GM23338 (cell line): ENCODE results near the gene LRRC75B.

Experiments used
- CTCF ChIP-seq, 2 experiments: fragments of 200-600 bp in 1 of 2; sonication (generic) in 1 of 2; conservative IDR thresholded peaks; 2 replicates each; pipeline versions ENCODE4 v1.5.1 to v1.6.1; 2016 to 2017; ENCODE audit warnings: antibody characterized with exemption in 2 of 2, low read depth in 2 of 2, mild to moderate bottlenecking in 2 of 2, moderate library complexity in 1 of 2
- EZH2 ChIP-seq: fragments of 200-600 bp; sonication (generic); IDR thresholded peaks from one replicate; pipeline ENCODE4 v1.8.0; 2017; ENCODE audit warnings: antibody characterized with exemption, mild to moderate bottlenecking, low read depth; ENCODE audit not compliant: unreplicated experiment
- NANOG ChIP-seq: IDR thresholded peaks from 2 replicates; pipeline ENCODE4 v1.6.1; 2016; ENCODE audit warnings: antibody characterized with exemption, borderline replicate concordance
- REST ChIP-seq: IDR thresholded peaks from one replicate; pipeline ENCODE4 v1.6.1; 2018; ENCODE audit warnings: antibody characterized with exemption; ENCODE audit not compliant: unreplicated experiment

- TF ChIP-seq CTCF (conservative IDR thresholded peaks at IDR 0.05; ENCODE audit: low read depth in 2 of 2) (no peak), EZH2 (no peak), REST (no peak), NANOG (no peak)
Measured at GRCh38 chr22:24585461-24585860, 7.4 kb downstream of the LRRC75B start.
